Right hindlimb (tissue), 1 donor: ENCODE results near the gene PI4K2B.
"Not testable (repeated sequence)": the region's sequence is repeated elsewhere in the genome, so short reads cannot be mapped to it uniquely, and the experiment has no call there.

Source experiments
- DNase-seq: peaks from one replicate; pipeline ENCODE4 v3.0.0-alpha.2; 2018

Gene PI4K2B

DNA sequence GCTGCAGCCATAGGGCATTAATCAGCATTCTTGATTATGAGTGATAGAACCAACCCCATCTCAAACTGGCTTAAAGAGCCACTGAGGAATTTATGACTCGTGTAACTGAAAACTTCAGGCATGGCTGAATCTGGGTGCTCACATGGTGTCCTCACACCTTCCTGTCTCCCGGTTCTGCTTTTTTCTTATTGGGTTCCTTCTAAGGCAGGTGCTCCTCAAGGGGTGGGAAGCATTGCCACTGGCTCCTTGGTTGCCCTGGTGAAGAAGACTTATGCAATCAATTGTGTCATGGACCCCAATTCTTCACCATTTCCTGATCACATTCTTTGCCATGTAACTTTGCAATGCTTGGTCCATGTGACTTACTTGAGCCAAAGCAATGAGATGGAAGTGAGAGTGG, 74.5 kb downstream of the PI4K2B start:
- no peak for DNase-seq

- no peak for DNase-seq
Measured at GRCh38 chr4:25308761-25309160, 74.9 kb downstream of the PI4K2B start.

DNA sequence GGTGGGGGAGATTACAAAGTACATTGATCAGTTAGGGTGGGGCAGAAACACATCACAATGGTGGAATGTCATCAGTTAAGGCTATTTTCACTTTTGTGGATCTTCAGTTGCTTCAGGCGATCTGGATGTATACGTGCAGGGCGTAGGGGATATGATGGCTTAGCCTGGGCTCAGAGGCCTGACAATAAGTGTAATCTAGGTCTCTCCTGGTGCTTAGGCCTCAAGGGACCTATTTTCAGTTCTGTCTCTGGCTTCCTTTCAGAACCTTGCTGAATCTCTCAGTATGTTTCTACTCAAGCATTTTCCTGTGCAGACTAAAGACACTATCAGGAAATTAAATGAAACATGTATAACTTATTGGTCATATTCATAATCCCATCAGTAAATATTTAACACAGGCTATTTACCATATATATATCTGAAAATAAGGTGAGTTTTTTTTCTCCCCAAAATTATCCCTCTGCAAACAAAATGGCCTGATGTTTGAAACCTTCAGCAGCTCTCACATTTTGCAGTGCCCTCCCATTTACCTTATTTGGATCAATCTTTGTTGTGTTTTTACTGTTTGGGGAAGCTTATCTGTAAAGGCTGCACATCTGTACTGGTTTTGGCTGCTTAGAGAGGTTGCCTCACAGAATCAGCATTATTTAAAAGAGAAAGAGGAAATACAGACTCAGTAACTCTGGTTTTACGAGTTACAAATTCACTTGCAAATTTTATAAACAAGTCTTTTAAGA, 76.4 kb downstream of the PI4K2B start:
- no peak for DNase-seq

- DNase-seq: no peak
Measured at GRCh38 chr4:25310803-25311166, 77.0 kb downstream of the PI4K2B start.

GRCh38 chr4:25312496-25313200, 78.8 kb downstream of the PI4K2B start, which contains the start of gene ZCCHC4:
ZCCHC4 (plus strand) TSS chr4:25312774; CDS start chr4:25312810, 36 bp downstream.
- DNase-seq: peak; percentile 91

DNA sequence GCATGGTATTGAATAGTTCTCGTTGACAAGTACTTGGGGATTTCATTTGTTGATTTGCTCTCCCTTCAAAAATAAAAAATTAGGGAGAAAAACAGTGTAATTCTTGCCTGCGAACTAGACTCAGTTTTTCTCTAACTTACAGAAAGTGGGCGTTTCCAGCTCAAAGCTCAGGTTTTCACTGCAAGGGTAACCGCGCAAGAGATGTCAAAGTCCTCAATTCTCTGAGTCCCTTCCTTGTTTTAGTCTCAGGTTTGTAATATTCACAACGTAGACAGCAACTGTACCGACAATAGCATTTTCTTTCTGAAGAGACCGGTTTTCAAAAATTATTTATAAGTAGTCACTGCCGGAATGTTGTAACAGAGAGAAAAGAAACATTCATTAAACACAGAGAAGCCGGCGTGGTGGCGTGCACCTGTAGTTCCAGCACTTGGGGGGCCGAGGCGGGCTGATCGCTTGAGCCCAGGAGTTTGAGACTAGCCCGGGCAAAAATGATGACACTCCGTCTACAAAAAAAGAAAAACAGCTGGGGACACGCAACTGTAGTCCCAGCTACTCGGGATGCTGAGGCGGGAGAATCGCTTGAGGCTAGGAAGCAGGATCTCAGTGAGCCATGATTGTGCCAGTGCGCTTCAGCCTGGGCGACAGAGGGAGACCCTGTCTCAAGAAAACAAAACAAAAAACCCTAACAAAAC, 79.5 kb downstream of the PI4K2B start:
- DNase-seq: no peak

- no peak for DNase-seq
Measured at GRCh38 chr4:25320336-25320735, 86.5 kb downstream of the PI4K2B start.

- no peak for DNase-seq
Measured at GRCh38 chr4:25320773-25321172, 86.9 kb downstream of the PI4K2B start.

DNA sequence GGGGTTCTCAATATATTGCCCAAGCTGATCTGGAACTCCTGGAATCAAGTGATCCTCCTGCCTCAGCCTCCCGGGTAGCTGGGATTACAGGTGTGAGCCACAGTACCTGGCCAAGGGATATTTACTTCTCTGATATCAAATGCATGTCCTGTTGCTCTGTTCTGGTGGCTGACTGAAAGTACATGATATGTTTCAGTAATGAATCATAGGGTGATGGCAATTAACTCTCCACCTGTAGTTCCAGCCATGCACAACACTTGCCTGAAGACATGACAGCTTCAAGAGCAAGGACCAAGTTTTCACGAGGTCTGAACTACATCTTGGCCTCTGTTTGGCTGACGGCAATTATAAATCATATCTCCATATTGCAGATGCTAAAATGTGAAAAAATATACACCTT, 87.9 kb downstream of the PI4K2B start:
- DNase-seq: no peak

GRCh38 chr4:25328463-25328862, 94.6 kb downstream of the PI4K2B start:
- not testable (repeated sequence) for DNase-seq
